K562 (cell line): ENCODE data around the gene ALDH1A2. TPM values are rescaled to one million over a fixed set of nuclear protein-coding genes. Genes with fewer than 3 reads are reported as not detected.

Experiments
- ATAC-seq: fragments of 200-7000 bp; cut with Tn5 transposase; 3 replicates; pipeline ENCODE4 v1.9.1; 2020; ENCODE audit warnings: moderate library complexity
- BruUV-seq: library from RNA; stranded (reverse); fragments of 400-500 nt; replicated peaks from 2 replicates; lab custom pipeline; 2021; lab: Mats Ljungman, UMichigan
- CTCF ChIA-PET: fragments of 300-600 bp; formaldehyde crosslinking; extraction: SDS; loops from one replicate; lab custom pipeline; 2021; ENCODE audit warnings: low intra/inter-chr PET ratio; lab: Yijun Ruan, JAX
- POLR2A ChIA-PET: fragments of 300-600, 350-650 bp; sonication (Branson Sonifier 250); formaldehyde crosslinking; extraction: SDS; loops from one replicate; lab custom pipeline; 2021; ENCODE audit warnings: antibody characterized with exemption, inconsistent platforms; lab: Yijun Ruan, JAX
- DNase-seq, 4 experiments: peaks; one replicate each; pipeline versions ENCODE4 v3.0.0 to v3.0.0-alpha.2; 2011 to 2018; ENCODE audit warnings: low spot score in 3 of 4, mixed read lengths in 3 of 4; ENCODE audit errors: extremely low read depth in 1 of 4
- FAIRE-seq: peaks from 2 replicates; lab custom pipeline; 2011; peaks lifted over from hg19 to GRCh38; lab: Jason Lieb, UNC
- H2AFZ ChIP-seq: 2 replicates; pipeline ENCODE4 v1.6.0; 2011; ENCODE audit warnings: low read depth, low read length, control low read depth, inconsistent platforms
- H3K27ac ChIP-seq: fragments of 200-600 bp; 3 replicates; pipeline ENCODE4 v1.8.0; 2011; ENCODE audit warnings: low read depth, mild to moderate bottlenecking, control low read depth, inconsistent platforms, low read length, moderate library complexity, mixed read lengths; ENCODE audit errors: extremely low read depth
- H3K27me3 ChIP-seq, 2 experiments: fragments of 300-600 bp in 1 of 2; 2 replicates in 1 of 2; 3 replicates in 1 of 2; pipeline versions ENCODE4 v1.6.0 to v1.8.0; 2011; ENCODE audit warnings: inconsistent platforms in 2 of 2, low read length in 2 of 2, mild to moderate bottlenecking in 1 of 2, mixed read lengths in 1 of 2, moderate library complexity in 1 of 2; ENCODE audit not compliant: control insufficient read depth in 2 of 2, insufficient read depth in 2 of 2
- H3K36me3 ChIP-seq: fragments of 300-600 bp; 3 replicates; pipeline ENCODE4 v1.8.0; 2011; ENCODE audit warnings: mild to moderate bottlenecking, low read length, inconsistent platforms; ENCODE audit not compliant: control insufficient read depth, insufficient read depth
- H3K4me1 ChIP-seq, 2 experiments: fragments of 200-600 bp in 1 of 2; replicated peaks in 1 of 2; 2 replicates in 1 of 2; 3 replicates in 1 of 2; pipeline versions ENCODE4 v1.5.1 to v1.8.0; 2011; ENCODE audit warnings: inconsistent platforms in 2 of 2, low read length in 2 of 2, mild to moderate bottlenecking in 1 of 2, mixed read lengths in 1 of 2, moderate library complexity in 1 of 2; ENCODE audit not compliant: control insufficient read depth in 2 of 2, insufficient read depth in 2 of 2
- H3K4me2 ChIP-seq: 2 replicates; pipeline ENCODE4 v1.6.1; 2011; ENCODE audit warnings: low read length, control low read depth, inconsistent platforms, mixed read lengths; ENCODE audit not compliant: insufficient read depth
- H3K4me3 ChIP-seq: fragments of 200-600 bp; sonication (generic), shearing (Covaris generic); 2 replicates; pipeline ENCODE4 v1.5.1; 2016; ENCODE audit warnings: control low read depth, inconsistent platforms
- H3K79me2 ChIP-seq: fragments of 200-600 bp; 3 replicates; pipeline ENCODE4 v1.8.0; 2011; ENCODE audit warnings: low read length, inconsistent platforms; ENCODE audit not compliant: control insufficient read depth, insufficient read depth
- H3K9ac ChIP-seq, 2 experiments: 2 replicates each; pipeline versions ENCODE4 v1.6.0 to v1.6.1; 2011; ENCODE audit warnings: low read depth in 2 of 2, low read length in 2 of 2, control low read depth in 1 of 2, inconsistent platforms in 1 of 2, mild to moderate bottlenecking in 1 of 2, mixed read lengths in 1 of 2; ENCODE audit not compliant: insufficient read depth in 1 of 2
- H3K9me1 ChIP-seq: one replicate; pipeline ENCODE4 v1.6.0; 2011; ENCODE audit warnings: inconsistent platforms, mild to moderate bottlenecking, low read length, moderate library complexity; ENCODE audit not compliant: control insufficient read depth, insufficient read depth
- H3K9me3 ChIP-seq: replicated peaks from 2 replicates; pipeline ENCODE4 v1.5.1; 2011; ENCODE audit warnings: low read depth, low read length, inconsistent platforms; ENCODE audit not compliant: control insufficient read depth, insufficient read depth
- H4K20me1 ChIP-seq: replicated peaks from 2 replicates; pipeline ENCODE4 v1.6.1; 2011; ENCODE audit warnings: low read length, inconsistent platforms, mixed read lengths; ENCODE audit not compliant: control insufficient read depth, insufficient read depth
- CBX3 ChIP-seq, 2 experiments: IDR thresholded peaks; 1 replicate in 1 of 2; 2 replicates in 1 of 2; pipeline ENCODE4 v1.6.1; 2012; ENCODE audit warnings: inconsistent platforms in 2 of 2, low read length in 2 of 2, borderline replicate concordance in 1 of 2, control low read depth in 1 of 2
- CBX5 ChIP-seq: IDR thresholded peaks from 2 replicates; pipeline ENCODE4 v1.6.1; 2014; ENCODE audit warnings: low read depth, borderline replicate concordance
- FIP1L1 ChIP-seq: fragments of 200-400 bp; formaldehyde crosslinking; IDR thresholded peaks from 2 replicates; pipeline ENCODE4 v1.6.1; 2018; ENCODE audit warnings: mild to moderate bottlenecking, low read depth, low read length; ENCODE audit not compliant: poor library complexity, severe bottlenecking
- HDAC8 ChIP-seq: fragments of 450-650 bp; IDR thresholded peaks from 2 replicates; pipeline ENCODE4 v1.6.1; 2016; ENCODE audit warnings: mild to moderate bottlenecking, missing genetic modification characterization, moderate library complexity, missing compliant biosample characterization
- RBM15 ChIP-seq: fragments of 200-400 bp; formaldehyde crosslinking; IDR thresholded peaks from 2 replicates; pipeline ENCODE4 v1.6.1; 2018; ENCODE audit warnings: mild to moderate bottlenecking, low read length, moderate library complexity; ENCODE audit not compliant: insufficient read depth
- STAG1 ChIP-seq: sonication (generic); formaldehyde crosslinking; IDR thresholded peaks from 2 replicates; pipeline ENCODE4 v1.5.0; 2020; ENCODE audit warnings: missing genetic modification reagents, borderline replicate concordance
- TRIM24 ChIP-seq, 2 experiments: fragments of 450-650 bp; IDR thresholded peaks; 2 replicates each; pipeline ENCODE4 v1.6.1; 2016
- TRIM28 ChIP-seq: fragments of 450-650 bp; IDR thresholded peaks from 2 replicates; pipeline ENCODE4 v1.6.1; 2017
- ZEB2 ChIP-seq: fragments of 450-650 bp; IDR thresholded peaks from 2 replicates; pipeline ENCODE4 v1.6.1; 2016
- ZNF324 ChIP-seq: fragments of 250-450 bp; sonication (Bioruptor Pico); IDR thresholded peaks from 2 replicates; pipeline ENCODE4 v1.4.0; 2020; ENCODE audit warnings: mild to moderate bottlenecking
- WGBS: fragments of 100-300 bp; shearing (Covaris generic); methylation state at CpG from one replicate; pipeline ENCODE4 v1.1.6; 2016; ENCODE audit warnings: low coverage, mixed read lengths; ENCODE audit not compliant: insufficient coverage; ENCODE audit errors: missing lambda C conversion rate; 5-methylcytosine and 5-hydroxymethylcytosine counted together
- in situ Hi-C: fragments of 300-500 bp; cut with MboI; formaldehyde crosslinking; loops from 4 replicates; pipeline ENCODE4 v1.15.0; 2018; ENCODE audit warnings: inconsistent platforms, mixed read lengths
- intact Hi-C: fragments of 100-400 bp; cut with micrococcal nuclease; formaldehyde crosslinking; loops from 2 replicates; pipeline ENCODE4 v1.14.2; 2022
- polyA plus RNA-seq, 8 experiments: library from polyadenylated mRNA; depleted of rRNA in 4 of 8; stranded (reverse) in 5 of 8; unstranded in 3 of 8; fragments of >200 nt; fragmentation: Nextera tagmentation in 2 of 8; fragmentation: Illumina TruSeq in 1 of 8; extraction: Ambion mirVana in 2 of 8; extraction: Trizol in 1 of 8; gene quantifications; 2 replicates each; pipeline versions ENCODE4 v1.2.1 to v1.2.3, GENCODE V29; 2011 to 2014; ENCODE audit warnings: inconsistent platforms in 1 of 8, missing spikeins in 1 of 8
- total RNA-seq, 7 experiments: library from RNA; depleted of rRNA in 6 of 7; stranded (reverse); fragments of >200 nt in 6 of 7; fragmentation: Illumina TruSeq in 2 of 7; extraction: Trizol in 2 of 7; gene quantifications; 2 replicates each; pipeline versions ENCODE4 v1.2.1 to v1.2.3, GENCODE V29; 2011 to 2021; ENCODE audit warnings: low replicate concordance in 1 of 7
- TF ChIP-seq, protein P1 (sequence below): fragments of 450-650 bp; IDR thresholded peaks from 2 replicates; pipeline ENCODE4 v1.6.1; 2018; ENCODE audit warnings: mild to moderate bottlenecking, low read depth; ENCODE audit not compliant: partially characterized antibody

ALDH1A2 gene
- total and polyA plus RNA-seq, 9 of the 15 experiments (the other 6 are each of a cell fraction or from before 2014, with no cell fraction given), result 115 to 393 (median 333) TPM

- intact Hi-C loops, result no loop called here
- Histone ChIP-seq H3K27ac (no peak overlapping the region), H3K9me3 (peaks cover 12% of the 10 kb centered on the region), H3K9ac (no peak overlapping the region), H3K4me2 (no peak overlapping the region), H4K20me1 (peaks cover 12% of the 10 kb centered on the region), H2AFZ (no peak overlapping the region), H3K27me3 (no peaks in the 10 kb centered on the region), H3K4me3 (no peak overlapping the region), H3K79me2 (peaks cover 96% of the 10 kb centered on the region), H3K9me1 (no peaks in the 10 kb centered on the region)
- in situ Hi-C loops, result no loop called here
- DNase-seq, result no peak
- POLR2A ChIA-PET, result interaction anchor here (1.1 kb wide), 1 partner anchor 10 kb away, joined by 5 read pairs; no protein-coding TSS in a partner anchor
- FAIRE-seq, result no peak
- TF ChIP-seq, protein P1, sequence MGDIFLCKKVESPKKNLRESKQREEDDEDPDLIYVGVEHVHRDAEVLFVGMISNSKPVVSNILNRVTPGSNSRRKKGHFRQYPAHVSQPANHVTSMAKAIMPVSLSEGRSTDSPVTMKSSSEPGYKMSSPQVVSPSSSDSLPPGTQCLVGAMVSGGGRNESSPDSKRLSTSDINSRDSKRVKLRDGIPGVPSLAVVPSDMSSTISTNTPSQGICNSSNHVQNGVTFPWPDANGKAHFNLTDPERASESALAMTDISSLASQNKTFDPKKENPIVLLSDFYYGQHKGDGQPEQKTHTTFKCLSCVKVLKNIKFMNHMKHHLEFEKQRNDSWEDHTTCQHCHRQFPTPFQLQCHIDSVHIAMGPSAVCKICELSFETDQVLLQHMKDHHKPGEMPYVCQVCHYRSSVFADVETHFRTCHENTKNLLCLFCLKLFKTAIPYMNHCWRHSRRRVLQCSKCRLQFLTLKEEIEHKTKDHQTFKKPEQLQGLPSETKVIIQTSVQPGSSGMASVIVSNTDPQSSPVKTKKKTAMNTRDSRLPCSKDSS, result peak; percentile 51
- TF ChIP-seq RBM15 (no peak), HDAC8 (tag) (no peak), TRIM24 (IDR thresholded peaks at IDR 0.05) (peak; percentile 53 to 55; a peak in 3 of 4 replicates), CBX3 (IDR thresholded peaks at IDR 0.05; ENCODE audit: borderline replicate concordance in 1 of 2, low read length in 2 of 2) (peak in 1 of 2 experiments; percentile 80; a peak in 1 of 3 replicates), ZEB2 (0 out of 2 replicates have a peak, but pooled peaks have one; percentile 27), TRIM28 (peak; percentile 84), ZNF324 (CRISPR knock-in tag) (peak; percentile 99), FIP1L1 (no peak), CBX5 (peak; percentile 45; the same call in 1 of the 2 replicates), STAG1 (no peak)
- TF ChIP-seq, all 486 proteins: peak for 7
- H3K36me3 ChIP-seq, result peaks cover 4% of the 10 kb centered on the region; the same call in 1 of the 3 replicates
- BruUV-seq, result no TSS peak
- no peaks in the 10 kb centered on the region; a peak in 1 of 5 replicates for H3K4me1 ChIP-seq
- 100% methylated on average over 1 of the region's 1 CpG for WGBS
- no peak for ATAC-seq
- CTCF ChIA-PET, result no interaction called here
Observed at GRCh38 chr15:58026051-58026450, 39.5 kb downstream of the ALDH1A2 start.
